Activated gamma-delta T cell treated with anti-CD3 and anti-CD28 coated beads, Interleukin-2, amount 50 U/mL, for 16 hours (primary cell): ENCODE data around the gene VGLL4.
"Not testable (repeated sequence)": the region's sequence is repeated elsewhere in the genome, so short reads cannot be mapped to it uniquely, and the experiment has no call there.

Experiments used
- DNase-seq: peaks from one replicate; pipeline ENCODE4 v3.0.0-alpha.2; 2020; ENCODE audit warnings: low read depth

VGLL4 gene

DNA sequence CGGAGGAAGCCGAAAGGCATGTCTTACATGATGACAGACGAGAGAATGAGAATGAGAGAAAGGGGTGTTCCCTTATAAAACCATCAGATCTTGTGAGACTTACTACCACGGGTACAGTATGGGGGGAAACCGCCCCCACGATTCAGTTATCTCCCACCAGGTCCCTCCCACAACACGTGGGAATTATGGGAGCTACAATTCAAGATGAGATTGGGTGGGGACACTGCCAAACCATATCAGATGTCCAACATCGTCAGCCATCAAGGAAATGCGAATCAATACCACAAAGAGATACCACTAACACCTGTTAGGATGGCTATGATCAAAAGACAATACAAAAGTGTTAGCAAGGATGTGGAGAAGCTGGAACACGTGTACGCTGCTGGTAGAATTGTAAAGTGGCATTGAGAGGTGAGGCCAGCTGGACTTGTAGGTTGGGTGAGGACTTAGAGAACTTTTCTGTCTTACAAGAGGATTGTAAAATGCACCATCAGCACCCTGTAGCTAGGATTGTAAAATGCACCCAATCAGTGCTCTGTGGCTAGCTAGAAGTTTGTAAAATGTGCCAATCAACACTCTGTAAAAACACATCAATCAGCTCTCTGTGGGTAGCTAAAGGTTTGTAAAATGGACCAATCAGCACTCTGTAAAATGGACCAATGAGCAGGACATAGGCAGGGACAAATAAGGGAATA is 37.5 kb downstream of the VGLL4 start:
- no peak for DNase-seq

- no peak for DNase-seq
These were observed 38.3 kb downstream of the VGLL4 start for GRCh38 chr3:11605398-11605797.

- no peak for DNase-seq
These were observed 39.4 kb downstream of the VGLL4 start for GRCh38 chr3:11604139-11604892.

- DNase-seq, result no peak
These were observed 40.1 kb downstream of the VGLL4 start for GRCh38 chr3:11603628-11604027.

DNA sequence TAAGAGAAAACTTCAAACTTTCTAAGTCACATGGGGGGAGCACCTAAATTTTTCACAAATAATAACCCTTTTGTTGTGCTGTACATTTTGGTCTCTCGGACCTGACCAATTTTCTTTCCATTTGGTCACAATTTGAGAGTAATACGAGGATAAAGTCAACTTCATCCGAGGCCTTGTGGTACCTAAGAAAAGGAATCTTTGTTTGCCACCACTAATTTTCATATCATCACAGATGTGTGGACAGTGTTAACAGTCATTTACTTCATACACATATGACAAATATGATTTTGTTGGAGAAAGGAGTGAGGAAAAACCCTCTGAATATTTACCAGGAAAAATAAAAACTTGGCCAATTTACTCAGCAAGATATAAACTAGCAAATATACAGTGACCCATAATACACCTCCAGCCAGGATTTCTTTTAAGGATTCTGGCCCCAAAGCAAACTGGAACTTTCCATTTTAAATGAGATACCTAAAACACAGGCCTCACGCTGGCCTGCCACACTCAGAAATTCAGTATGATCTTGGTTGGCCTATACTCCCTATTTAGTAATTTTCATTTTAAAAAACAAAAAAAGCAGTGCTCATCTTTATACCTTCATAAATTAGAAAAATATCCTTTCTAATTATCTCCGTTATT is 40.7 kb downstream of the VGLL4 start:
- DNase-seq, result no peak

DNA sequence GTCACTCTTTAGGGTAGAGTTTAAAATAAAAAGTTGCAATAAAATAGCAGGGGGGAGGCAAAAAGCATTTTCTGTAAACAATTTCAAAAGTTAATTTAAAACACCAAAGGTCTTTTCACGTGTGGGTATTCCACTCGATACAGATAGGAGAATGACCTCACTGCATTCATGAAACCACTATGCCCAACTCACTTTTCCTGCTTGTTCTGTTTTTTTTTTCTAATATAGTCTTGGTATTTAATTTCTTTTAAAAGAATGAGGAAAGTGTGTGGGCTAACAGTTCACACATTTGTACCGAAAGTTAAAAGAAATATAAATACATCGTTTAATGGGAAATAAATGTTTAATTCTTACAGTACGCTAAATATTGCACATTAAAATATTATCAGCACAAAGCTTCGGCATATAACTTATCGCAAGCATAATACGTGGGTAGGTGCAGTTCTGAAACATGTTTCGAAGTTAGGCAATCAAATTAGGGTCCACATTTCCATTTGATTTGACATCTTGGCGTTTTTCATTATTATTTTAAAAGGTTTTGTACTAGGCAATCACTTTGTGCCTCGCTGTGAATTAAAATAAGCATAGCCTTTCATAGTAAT is 41.4 kb downstream of the VGLL4 start:
- no peak for DNase-seq

DNA sequence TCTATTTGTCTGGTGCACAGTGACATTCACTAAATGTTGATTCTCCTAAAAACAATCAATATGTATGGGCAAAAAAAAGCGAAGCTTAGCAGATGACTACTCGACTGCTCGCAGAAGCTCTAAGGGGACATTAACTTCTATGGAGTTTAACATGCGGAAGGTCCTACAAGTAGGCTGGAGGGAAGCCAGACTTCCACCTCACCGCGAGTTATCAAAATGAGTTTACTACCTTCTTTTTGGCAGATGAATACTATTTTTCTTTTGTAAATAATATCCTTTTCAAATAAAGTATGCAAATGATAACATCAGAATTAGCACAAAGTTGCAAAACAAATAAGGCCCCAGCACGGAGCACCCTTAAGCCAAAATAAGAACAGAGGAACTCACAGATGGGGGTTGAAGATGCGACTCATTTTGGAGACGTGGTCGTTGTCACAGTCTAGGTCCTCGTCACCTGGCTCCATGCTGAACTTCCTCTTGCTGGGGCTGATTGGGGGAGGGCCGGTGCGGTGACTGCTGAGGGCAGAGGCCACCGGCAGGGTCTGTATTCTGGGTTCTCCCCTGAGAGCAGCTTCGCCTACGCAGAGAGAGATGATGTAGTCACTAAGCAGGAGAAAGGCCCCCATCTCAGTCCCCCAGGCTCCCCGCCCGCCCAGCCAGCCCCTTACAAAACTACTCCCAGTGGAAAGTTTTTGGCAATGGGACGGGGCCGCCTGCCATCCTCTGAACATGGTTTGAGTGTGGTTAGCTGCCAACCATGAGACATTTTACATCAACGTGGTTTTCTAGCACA is 42.1 kb downstream of the VGLL4 start:
- peak; percentile 12 for DNase-seq

- DNase-seq, result no peak
These were observed 43.0 kb downstream of the VGLL4 start for GRCh38 chr3:11600501-11601282.

- no peak for DNase-seq
These were observed 47.3 kb downstream of the VGLL4 start for GRCh38 chr3:11596387-11596786.

DNA sequence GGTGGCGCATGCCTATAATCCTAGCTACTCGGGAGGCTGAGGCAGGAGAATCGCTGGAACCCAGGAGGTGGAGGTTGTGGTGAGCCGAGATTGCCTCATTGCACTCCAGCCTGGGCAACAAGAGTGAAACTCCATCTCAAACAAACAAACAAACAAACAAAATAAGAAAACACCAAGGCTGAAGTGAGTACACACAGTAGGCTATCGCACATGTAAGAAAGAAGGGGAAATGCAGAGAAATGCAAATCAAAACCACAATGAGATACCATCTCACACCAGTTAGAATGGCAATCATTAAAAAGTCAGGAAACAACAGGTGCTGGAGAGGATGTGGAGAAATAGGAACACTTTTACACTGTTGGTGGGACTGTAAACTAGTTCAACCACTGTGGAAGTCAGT is 48.7 kb downstream of the VGLL4 start:
- DNase-seq, result not testable (repeated sequence)

DNA sequence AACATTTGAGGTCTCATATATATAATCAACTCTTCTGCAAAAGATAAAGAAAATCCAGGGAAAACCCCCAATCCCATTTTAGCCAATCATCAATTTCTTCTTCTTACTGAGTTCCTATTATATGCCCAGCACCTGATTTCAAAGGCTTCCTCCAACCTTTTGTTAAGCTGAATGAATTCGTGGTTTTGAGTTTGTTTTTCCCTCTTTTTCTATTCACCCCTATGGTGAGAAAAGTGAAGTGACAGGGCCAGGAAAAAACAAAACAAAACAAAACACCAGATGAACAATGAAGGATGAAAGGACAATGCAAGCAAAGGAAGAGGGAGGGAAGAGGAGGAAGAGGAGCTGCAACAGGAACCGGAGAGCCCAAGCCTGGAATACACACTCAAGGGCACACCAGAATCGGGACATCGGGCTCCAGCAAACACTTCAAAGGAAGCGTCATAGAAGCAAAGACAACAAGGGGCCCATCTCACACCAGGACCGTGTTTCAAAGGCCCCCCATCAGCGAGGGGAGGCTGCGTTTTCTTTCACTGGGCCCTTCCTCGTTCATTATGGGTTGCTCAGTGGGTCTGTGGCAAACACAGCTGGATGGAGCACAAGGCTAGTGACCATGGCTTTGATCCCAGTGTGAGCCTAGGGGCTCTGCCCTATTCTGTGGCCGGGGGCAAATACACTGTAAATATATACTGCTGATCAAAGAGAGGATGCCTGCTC is 50.2 kb downstream of the VGLL4 start:
- DNase-seq, result no peak

DNA sequence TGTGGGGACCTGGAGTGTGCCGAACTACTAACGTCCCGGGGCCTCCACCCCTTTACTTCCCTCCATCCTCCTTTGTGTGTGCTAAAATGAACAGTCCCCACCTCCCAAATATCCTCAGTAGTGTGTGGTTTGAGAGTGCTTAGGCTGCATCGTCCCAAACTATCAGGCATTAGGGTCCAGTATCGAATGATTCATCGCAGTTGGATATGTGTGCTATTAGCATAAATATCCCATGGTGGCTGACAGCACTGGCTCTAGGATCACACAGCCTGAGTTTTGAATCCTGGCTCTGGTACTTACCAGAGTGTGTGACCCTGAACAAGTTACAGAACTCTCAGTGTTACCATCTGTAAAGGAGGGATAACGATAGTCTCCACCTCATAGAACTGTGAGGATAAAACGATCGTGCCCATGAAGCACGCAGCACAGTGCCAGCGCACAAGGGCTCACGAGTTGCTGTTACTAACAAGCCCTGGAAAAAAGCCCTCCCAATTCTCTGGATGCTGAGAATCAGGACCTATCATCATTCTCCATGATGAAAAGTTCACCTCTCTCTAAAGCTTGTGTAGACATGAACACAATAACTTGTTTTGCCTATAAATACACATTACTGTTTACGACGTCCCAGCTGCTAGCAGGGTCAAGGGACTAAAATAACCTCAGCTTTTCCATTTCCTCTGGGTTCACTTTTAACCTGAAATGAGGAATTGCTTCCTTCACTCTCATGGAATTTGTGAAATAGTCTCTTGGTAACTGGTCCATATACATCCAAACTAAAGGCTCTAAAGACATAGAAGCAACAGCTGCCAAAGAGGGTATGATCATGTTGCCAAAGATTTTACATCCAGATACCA is 51.0 kb downstream of the VGLL4 start:
- DNase-seq, result no peak

DNA sequence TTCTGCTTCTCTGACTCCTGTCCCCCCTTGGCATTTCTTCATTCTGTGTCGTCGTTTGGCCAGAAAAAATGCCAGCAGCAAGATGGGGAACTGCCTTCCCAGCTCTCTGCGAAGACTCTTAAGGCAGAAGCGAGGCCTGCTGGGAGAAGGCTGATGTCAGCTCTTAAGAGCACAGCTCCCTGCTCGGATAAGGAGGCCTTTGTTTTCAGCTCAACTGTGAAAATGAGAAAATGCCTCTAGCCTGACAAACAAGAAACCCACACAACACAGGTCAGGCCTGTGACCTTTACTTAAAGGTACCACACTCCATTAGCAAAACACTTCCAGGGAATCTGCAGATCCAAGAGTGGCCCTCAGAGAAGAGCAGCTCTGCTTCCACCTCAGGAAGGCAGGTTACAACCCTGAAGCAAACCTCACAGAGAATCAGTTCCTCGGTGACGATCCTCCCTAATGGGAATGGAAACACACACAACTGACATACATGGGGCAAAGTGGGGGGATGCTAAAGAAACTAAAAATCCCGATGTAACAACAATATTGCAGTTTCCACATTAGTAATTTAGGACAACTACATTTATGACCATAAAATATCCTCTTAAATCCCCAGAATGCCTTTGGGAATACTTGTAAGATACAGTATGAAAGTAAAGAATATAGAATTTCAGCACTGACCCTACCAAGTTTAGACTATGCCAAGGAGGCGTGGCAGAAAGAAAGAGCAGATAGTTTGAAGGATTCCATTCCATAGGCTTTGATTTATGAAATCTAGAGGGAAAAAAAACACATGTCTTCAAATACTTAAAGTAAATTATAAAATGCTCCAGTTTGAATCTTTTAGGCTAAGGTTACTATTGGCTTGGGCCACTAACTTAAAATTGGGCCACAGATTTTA is 52.1 kb downstream of the VGLL4 start:
- DNase-seq, result no peak

DNA sequence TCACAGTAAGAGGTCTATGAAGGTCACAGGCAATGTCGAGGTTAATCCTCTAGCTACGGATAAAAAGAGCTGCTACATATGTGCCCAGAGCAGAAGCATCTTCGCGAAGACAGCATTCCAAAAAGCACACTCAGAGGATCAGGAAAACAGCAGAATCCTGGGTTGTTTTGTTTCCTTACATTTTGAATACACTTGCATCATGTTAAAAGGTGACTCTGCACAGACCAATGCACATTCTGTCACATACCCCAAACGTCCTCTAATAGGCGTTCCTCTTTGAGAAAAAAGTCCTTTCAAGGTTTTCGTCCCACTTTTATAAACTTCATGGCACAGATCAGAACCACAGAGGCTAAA is 52.7 kb downstream of the VGLL4 start:
- DNase-seq, result no peak

- DNase-seq, result no peak
These were observed 54.0 kb downstream of the VGLL4 start for GRCh38 chr3:11589706-11590105.

GRCh38 chr3:11588755-11589154 is 55.0 kb downstream of the VGLL4 start:
- no peak for DNase-seq

DNA sequence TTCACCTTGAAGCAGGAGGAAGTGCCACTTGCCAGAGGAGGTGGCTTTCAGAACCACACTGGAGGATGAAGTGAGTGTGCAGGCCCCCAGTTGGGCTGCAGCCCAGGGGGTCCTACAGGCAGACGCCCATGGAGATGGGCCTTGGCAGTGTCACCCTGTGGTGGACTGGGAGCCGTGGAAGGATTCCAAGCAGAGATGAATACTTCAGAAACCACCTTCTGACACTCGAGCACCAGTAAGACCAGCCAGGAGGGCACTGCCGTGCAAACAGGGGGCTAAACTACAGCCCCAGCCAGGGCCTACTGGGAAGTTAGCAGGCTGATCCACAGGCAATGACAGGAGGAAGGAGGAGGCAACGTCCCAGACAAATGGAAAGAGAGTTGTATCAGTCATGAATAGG is 55.4 kb downstream of the VGLL4 start:
- DNase-seq, result no peak

DNA sequence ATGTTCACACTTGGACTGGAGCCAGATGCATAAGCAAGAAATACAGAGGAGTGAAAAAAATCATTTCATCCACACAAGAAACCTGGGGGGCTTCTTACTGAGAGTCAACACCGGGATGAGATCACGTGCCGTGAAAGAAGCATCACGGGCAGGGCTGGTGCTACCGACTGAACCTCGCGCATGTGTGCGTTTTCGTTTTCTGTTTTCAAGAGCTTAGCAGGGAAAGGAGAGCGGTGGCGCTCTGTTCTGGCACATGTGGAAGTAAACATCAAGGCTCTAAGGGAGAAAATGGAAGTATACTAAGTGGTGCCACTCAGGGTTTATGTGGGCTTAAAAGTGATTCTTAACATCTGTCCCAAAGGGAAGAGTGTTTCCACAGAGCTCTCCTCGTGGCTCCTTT is 55.9 kb downstream of the VGLL4 start:
- DNase-seq, result no peak

- DNase-seq, result no peak
These were observed 59.1 kb downstream of the VGLL4 start for GRCh38 chr3:11584570-11584969.
